MCF 10A (cell line): ENCODE measurements around the gene SLC12A1. TPM values are rescaled to one million over a fixed set of nuclear protein-coding genes. Genes with fewer than 3 reads are reported as not detected.
"Not testable (repeated sequence)": the region's sequence is repeated elsewhere in the genome, so short reads cannot be mapped to it uniquely, and the experiment has no call there.

Source experiments
- BruUV-seq: library from RNA; stranded (reverse); fragments of 400-500 nt; replicated peaks from 2 replicates; lab custom pipeline; 2021; lab: Mats Ljungman, UMichigan
- CTCF ChIA-PET: fragments of 300-600 bp; sonication (Branson Sonifier 250); formaldehyde crosslinking; extraction: SDS; loops from one replicate; lab custom pipeline; 2021; ENCODE audit warnings: antibody characterized with exemption, inconsistent platforms; lab: Yijun Ruan, JAX
- POLR2A ChIA-PET: fragments of 300-600, 350-650 bp; sonication (Branson Sonifier 250); formaldehyde crosslinking; extraction: SDS; loops from one replicate; lab custom pipeline; 2020; ENCODE audit warnings: antibody characterized with exemption, inconsistent platforms; lab: Yijun Ruan, JAX
- DNase-seq: peaks from one replicate; pipeline ENCODE4 v3.0.0-alpha.2; 2018; ENCODE audit not compliant: unreplicated experiment
- H3K27ac Mint-ChIP-seq: one replicate; pipeline ENCODE4 v1.8.0; 2022; ENCODE audit warnings: mild to moderate bottlenecking, low read depth, mixed read lengths; ENCODE audit not compliant: unreplicated experiment
- H3K27me3 Mint-ChIP-seq: one replicate; pipeline ENCODE4 v1.8.0; 2022; ENCODE audit warnings: mixed read lengths; ENCODE audit not compliant: insufficient read depth, unreplicated experiment
- H3K36me3 Mint-ChIP-seq: one replicate; pipeline ENCODE4 v1.8.0; 2022; ENCODE audit warnings: mild to moderate bottlenecking, moderate library complexity, mixed read lengths; ENCODE audit not compliant: insufficient read depth, unreplicated experiment
- H3K4me1 Mint-ChIP-seq: one replicate; pipeline ENCODE4 v1.8.0; 2022; ENCODE audit warnings: mixed read lengths; ENCODE audit not compliant: insufficient read depth, unreplicated experiment
- H3K4me3 Mint-ChIP-seq: one replicate; pipeline ENCODE4 v1.8.0; 2022; ENCODE audit warnings: mild to moderate bottlenecking, moderate library complexity, mixed read lengths; ENCODE audit not compliant: unreplicated experiment
- H3K9me3 Mint-ChIP-seq: one replicate; pipeline ENCODE4 v1.8.0; 2022; ENCODE audit warnings: mixed read lengths; ENCODE audit not compliant: unreplicated experiment
- CTCF ChIP-seq: fragments of 200-600 bp; IDR thresholded peaks from one replicate; pipeline ENCODE4 v1.8.0; 2022; ENCODE audit warnings: antibody characterized with exemption, mild to moderate bottlenecking; ENCODE audit not compliant: unreplicated experiment
- intact Hi-C: fragments of 100-400 bp; cut with micrococcal nuclease; formaldehyde crosslinking; loops from 2 replicates; pipeline ENCODE4 v1.14.1; 2022
- total RNA-seq: library from RNA; stranded (reverse); gene quantifications from 2 replicates; pipeline ENCODE4 v1.2.3, GENCODE V29; 2022

SLC12A1 gene
- total RNA-seq, 1 experiment from 2014 or later = not detected

- H3K4me1 Mint-ChIP-seq = no peaks in the 10 kb centered on the region
These were observed 117.2 kb downstream of the SLC12A1 start for GRCh38 chr15:48323294-48323693.

GRCh38 chr15:48324949-48325348, 118.8 kb downstream of the SLC12A1 start:
- Mint-ChIP-seq H3K4me1 (peaks cover 2% of the 10 kb centered on the region), H3K36me3 (no peaks in the 10 kb centered on the region), H3K4me3 (no peak overlapping the region), H3K27ac (no peak overlapping the region), H3K9me3 (no peaks in the 10 kb centered on the region), H3K27me3 (no peaks in the 10 kb centered on the region)
- ChIA-PET POLR2A (no interaction called here), CTCF (interaction anchor here (0.6 to 0.8 kb wide), 3 partner anchors 12 to 1784 kb away, joined by 3 read pairs; no protein-coding TSS in a partner anchor)
- no TSS peak for BruUV-seq
- no peak for TF ChIP-seq CTCF
- no peak for DNase-seq
- intact Hi-C loops = no loop called here

More at GRCh38 chr15:48323294-48323693, 117.2 kb downstream of the SLC12A1 start:
- H3K9me3 Mint-ChIP-seq = no peaks in the 10 kb centered on the region
- ChIA-PET POLR2A (no interaction called here), CTCF (no interaction called here)
- H3K36me3 Mint-ChIP-seq = no peaks in the 10 kb centered on the region
- no peak for DNase-seq
- H3K27ac Mint-ChIP-seq = no peak overlapping the region
- no TSS peak for BruUV-seq
- TF ChIP-seq CTCF = no peak
- intact Hi-C loops = no loop called here
- H3K4me3 Mint-ChIP-seq = no peak overlapping the region
- H3K27me3 Mint-ChIP-seq = no peaks in the 10 kb centered on the region

GRCh38 chr15:48325400-48325799, 119.3 kb downstream of the SLC12A1 start:
- intact Hi-C loops = no loop called here
- no TSS peak for BruUV-seq
- DNase-seq = no peak
- TF ChIP-seq CTCF = no peak
- Mint-ChIP-seq H3K9me3 (no peaks in the 10 kb centered on the region), H3K36me3 (no peaks in the 10 kb centered on the region), H3K4me3 (no peak overlapping the region), H3K27me3 (no peaks in the 10 kb centered on the region), H3K27ac (no peak overlapping the region), H3K4me1 (peaks cover 6% of the 10 kb centered on the region)
- ChIA-PET POLR2A (no interaction called here), CTCF (interaction anchor here (0.5 to 0.6 kb wide), 2 partner anchors 39 to 1783 kb away, joined by 3 read pairs; no protein-coding TSS in a partner anchor)

- POLR2A ChIA-PET, H3K27ac Mint-ChIP-seq: not testable (repeated sequence)
- CTCF ChIA-PET = interaction anchor here (0.7 to 1.2 kb wide), 2 partner anchors 40 to 534 kb away, joined by 3 read pairs; no protein-coding TSS in a partner anchor
These were observed 120.1 kb downstream of the SLC12A1 start for GRCh38 chr15:48326180-48326579.

More at GRCh38 chr15:48326180-48326579, 120.1 kb downstream of the SLC12A1 start:
- DNase-seq, H3K27me3 Mint-ChIP-seq, H3K9me3 Mint-ChIP-seq, H3K36me3 Mint-ChIP-seq, intact Hi-C loops, H3K4me1 Mint-ChIP-seq, H3K4me3 Mint-ChIP-seq, BruUV-seq: not testable (repeated sequence)
